Measurements from ENCODE around the gene TNFSF11. TPM values are rescaled to one million over a fixed set of nuclear protein-coding genes. Genes with fewer than 3 reads are reported as not detected.

The TNFSF11 gene
- total and polyA plus RNA-seq, 2 experiments from 2014 or later: not detected

GRCh38 chr13:42607546-42607945 lies 33.6 kb downstream of the TNFSF11 start:
- 45 to 52% methylated on average over 2 of the region's 2 CpGs for WGBS, 2 experiments (ENCODE audit: low coverage in 1 of 2, low lambda C conversion rate in 2 of 2, missing lambda C conversion rate in 2 of 2)
- H3K4me2 ChIP-seq (ENCODE audit: unreplicated experiment): no peak overlapping the region
- H4K20me1 ChIP-seq (ENCODE audit: insufficient read depth): no peaks in the 10 kb centered on the region
- H3K9me2 ChIP-seq (ENCODE audit: insufficient read depth): no peaks in the 10 kb centered on the region
- in situ Hi-C loops (cut with MboI): no loop called here
- H2AFZ ChIP-seq: no peak overlapping the region
- H3K79me2 ChIP-seq (ENCODE audit: insufficient read depth): no peaks in the 10 kb centered on the region
- no peaks in the 10 kb centered on the region for H3K36me3 ChIP-seq (ENCODE audit: low read depth)
- TF ChIP-seq EZH2 (IDR thresholded peaks at IDR 0.05; ENCODE audit: insufficient read depth, poor library complexity, severe bottlenecking) (no peak), EZH2phosphoT487 (IDR thresholded peaks at IDR 0.05; ENCODE audit: insufficient read depth, low read depth) (no peak)
- no peaks in the 10 kb centered on the region for H3K9me3 ChIP-seq (ENCODE audit: low read depth)
- H3K4me1 ChIP-seq (ENCODE audit: insufficient read depth): no peaks in the 10 kb centered on the region
- no peaks in the 10 kb centered on the region for H3F3A ChIP-seq (ENCODE audit: insufficient read depth)
- no peak overlapping the region for H3K27ac ChIP-seq
- no peak overlapping the region for H3K9ac ChIP-seq
- H3K4me3 ChIP-seq: no peak overlapping the region
- H3K27me3 ChIP-seq (replicated peaks; ENCODE audit: insufficient read depth): peaks cover 31% of the 10 kb centered on the region
- no peak for DNase-seq

- TF ChIP-seq EZH2 (IDR thresholded peaks at IDR 0.05; ENCODE audit: insufficient read depth, poor library complexity, severe bottlenecking) (no peak), EZH2phosphoT487 (IDR thresholded peaks at IDR 0.05; ENCODE audit: insufficient read depth, low read depth) (no peak)
These were observed 36.7 kb downstream of the TNFSF11 start for GRCh38 chr13:42610649-42611048.

DNA sequence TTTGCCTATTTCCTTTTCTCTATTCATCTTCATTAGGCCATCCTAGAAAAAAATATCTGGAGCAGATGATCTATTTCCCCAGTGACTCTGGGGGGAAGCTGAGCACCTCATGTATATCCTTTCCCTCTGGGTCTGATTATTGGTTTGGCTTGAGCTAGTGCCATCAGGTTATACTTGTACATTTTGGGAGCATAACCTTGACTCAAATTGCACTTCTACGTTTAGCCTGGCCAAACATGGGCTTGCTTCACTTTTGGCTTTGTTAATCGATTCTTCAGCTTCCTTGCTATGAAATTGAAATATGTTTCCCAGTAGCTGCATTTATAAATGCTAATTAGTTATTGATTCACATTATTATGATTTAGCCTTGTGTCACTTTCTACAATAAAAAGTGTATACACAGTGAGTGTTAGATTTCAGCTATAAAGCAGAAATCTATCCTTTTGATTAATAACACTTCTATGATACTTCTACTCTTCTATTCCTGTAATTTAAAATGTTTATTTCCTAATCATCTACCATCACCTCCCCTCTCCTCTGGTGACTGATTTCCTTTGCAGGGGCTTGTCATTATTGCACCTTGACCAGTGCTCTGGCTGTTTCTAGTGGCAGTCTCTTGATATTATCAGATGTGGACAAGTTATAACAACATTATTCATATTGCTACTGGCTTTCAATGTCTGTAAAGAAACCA lies 37.3 kb downstream of the TNFSF11 start:
- Histone ChIP-seq H2AFZ (no peak overlapping the region), H3K9ac (no peak overlapping the region), H3K4me3 (no peak overlapping the region), H3F3A (ENCODE audit: insufficient read depth) (no peaks in the 10 kb centered on the region), H3K36me3 (ENCODE audit: low read depth) (no peaks in the 10 kb centered on the region), H4K20me1 (ENCODE audit: insufficient read depth) (no peaks in the 10 kb centered on the region), H3K27ac (no peak overlapping the region), H3K27me3 (replicated peaks; ENCODE audit: insufficient read depth) (peaks cover 41% of the 10 kb centered on the region), H3K9me3 (ENCODE audit: low read depth) (no peaks in the 10 kb centered on the region), H3K79me2 (ENCODE audit: insufficient read depth) (no peaks in the 10 kb centered on the region), H3K4me2 (ENCODE audit: unreplicated experiment) (no peak overlapping the region), H3K9me2 (ENCODE audit: insufficient read depth) (no peaks in the 10 kb centered on the region), H3K4me1 (ENCODE audit: insufficient read depth) (no peaks in the 10 kb centered on the region)
- in situ Hi-C loops (cut with MboI): no loop called here
- WGBS, 2 experiments (ENCODE audit: low coverage in 1 of 2, low lambda C conversion rate in 2 of 2, missing lambda C conversion rate in 2 of 2): 43 to 46% methylated on average over 2 of the region's 2 CpGs
- no peak for DNase-seq
- TF ChIP-seq EZH2 (IDR thresholded peaks at IDR 0.05; ENCODE audit: insufficient read depth, poor library complexity, severe bottlenecking) (no peak), EZH2phosphoT487 (IDR thresholded peaks at IDR 0.05; ENCODE audit: insufficient read depth, low read depth) (no peak)

More at GRCh38 chr13:42610649-42611048, 36.7 kb downstream of the TNFSF11 start:
- Histone ChIP-seq H3K4me2 (ENCODE audit: unreplicated experiment) (no peak overlapping the region), H3K4me3 (no peak overlapping the region), H3K9me3 (ENCODE audit: low read depth) (no peaks in the 10 kb centered on the region), H2AFZ (no peak overlapping the region), H3F3A (ENCODE audit: insufficient read depth) (no peaks in the 10 kb centered on the region), H3K27ac (no peak overlapping the region), H4K20me1 (ENCODE audit: insufficient read depth) (no peaks in the 10 kb centered on the region), H3K9me2 (ENCODE audit: insufficient read depth) (no peaks in the 10 kb centered on the region), H3K36me3 (ENCODE audit: low read depth) (no peaks in the 10 kb centered on the region), H3K27me3 (replicated peaks; ENCODE audit: insufficient read depth) (peaks cover 42% of the 10 kb centered on the region), H3K9ac (no peak overlapping the region), H3K79me2 (ENCODE audit: insufficient read depth) (no peaks in the 10 kb centered on the region), H3K4me1 (ENCODE audit: insufficient read depth) (no peaks in the 10 kb centered on the region)
- WGBS, 2 experiments (ENCODE audit: low coverage in 1 of 2, low lambda C conversion rate in 2 of 2, missing lambda C conversion rate in 2 of 2): 40 to 55% methylated on average over 2 of the region's 2 CpGs
- in situ Hi-C loops (cut with MboI): no loop called here
- DNase-seq: no peak

- 68% methylated on average over 7 of the region's 7 CpGs for WGBS, 2 experiments (ENCODE audit: low coverage in 1 of 2, low lambda C conversion rate in 2 of 2, missing lambda C conversion rate in 2 of 2)
- in situ Hi-C loops (cut with MboI): no loop called here
- Histone ChIP-seq H2AFZ (no peak overlapping the region), H3K4me3 (no peak overlapping the region), H3F3A (ENCODE audit: insufficient read depth) (no peaks in the 10 kb centered on the region), H3K27me3 (replicated peaks; ENCODE audit: insufficient read depth) (peaks cover 37% of the 10 kb centered on the region), H3K9ac (no peak overlapping the region), H3K4me1 (ENCODE audit: insufficient read depth) (no peaks in the 10 kb centered on the region), H3K79me2 (ENCODE audit: insufficient read depth) (no peaks in the 10 kb centered on the region), H3K9me3 (ENCODE audit: low read depth) (no peaks in the 10 kb centered on the region), H3K36me3 (ENCODE audit: low read depth) (no peaks in the 10 kb centered on the region), H3K4me2 (ENCODE audit: unreplicated experiment) (no peak overlapping the region), H4K20me1 (ENCODE audit: insufficient read depth) (no peaks in the 10 kb centered on the region), H3K27ac (no peak overlapping the region), H3K9me2 (ENCODE audit: insufficient read depth) (no peaks in the 10 kb centered on the region)
- DNase-seq: no peak
- TF ChIP-seq EZH2 (IDR thresholded peaks at IDR 0.05; ENCODE audit: insufficient read depth, poor library complexity, severe bottlenecking): no peak
- no peak for TF ChIP-seq EZH2phosphoT487 (IDR thresholded peaks at IDR 0.05; ENCODE audit: insufficient read depth, low read depth)
These were observed 38.2 kb downstream of the TNFSF11 start for GRCh38 chr13:42612021-42612765.
